GM23338 (cell line): ENCODE measurements around the gene CTSC.
"Not testable (repeated sequence)": the region's sequence is repeated elsewhere in the genome, so short reads cannot be mapped to it uniquely, and the experiment has no call there.

Experiments used
- CREB1 ChIP-seq: fragments of 250-450 bp; sonication (Bioruptor Pico); IDR thresholded peaks from 2 replicates; pipeline ENCODE4 v1.5.0; 2020; ENCODE audit warnings: low read depth, mild to moderate bottlenecking, moderate library complexity
- EZH2 ChIP-seq: fragments of 200-600 bp; sonication (generic); IDR thresholded peaks from one replicate; pipeline ENCODE4 v1.8.0; 2017; ENCODE audit warnings: antibody characterized with exemption, mild to moderate bottlenecking, low read depth; ENCODE audit not compliant: unreplicated experiment
- EZH2phosphoT487 ChIP-seq: fragments of 200-600 bp; sonication (generic); IDR thresholded peaks from one replicate; pipeline ENCODE4 v1.8.1; 2018; ENCODE audit warnings: antibody characterized with exemption; ENCODE audit not compliant: unreplicated experiment
- POLR2AphosphoS5 ChIP-seq: IDR thresholded peaks from 2 replicates; pipeline ENCODE4 v1.6.1; 2016; ENCODE audit warnings: antibody characterized with exemption, low read depth
- REST ChIP-seq: IDR thresholded peaks from one replicate; pipeline ENCODE4 v1.6.1; 2018; ENCODE audit warnings: antibody characterized with exemption; ENCODE audit not compliant: unreplicated experiment
- TF ChIP-seq, protein P1 (sequence below), 2 experiments: fragments of 200-600 bp in 1 of 2; sonication (generic) in 1 of 2; conservative IDR thresholded peaks; 2 replicates each; pipeline versions ENCODE4 v1.5.1 to v1.6.1; 2016 to 2017; ENCODE audit warnings: antibody characterized with exemption in 2 of 2, low read depth in 2 of 2, mild to moderate bottlenecking in 2 of 2, moderate library complexity in 1 of 2

DNA sequence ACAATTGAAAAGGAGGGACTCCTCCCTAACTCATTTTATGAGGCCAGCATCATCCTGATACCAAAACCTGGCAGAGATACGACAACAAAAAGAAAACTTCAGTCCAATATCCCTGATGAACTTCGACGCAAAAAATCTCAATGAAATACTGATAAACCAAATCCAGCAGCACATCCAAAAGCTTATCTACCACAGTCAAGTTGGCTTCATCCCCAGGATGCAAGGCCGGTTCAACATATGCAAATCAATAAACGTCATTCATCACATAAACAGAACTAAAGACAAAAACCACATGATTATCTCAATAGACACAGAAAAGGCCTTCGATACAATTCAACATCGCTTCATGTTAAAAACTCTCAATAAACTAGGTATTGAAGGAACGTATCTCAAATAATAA lies 14.7 kb downstream of the CTSC start:
- TF ChIP-seq, protein P1, sequence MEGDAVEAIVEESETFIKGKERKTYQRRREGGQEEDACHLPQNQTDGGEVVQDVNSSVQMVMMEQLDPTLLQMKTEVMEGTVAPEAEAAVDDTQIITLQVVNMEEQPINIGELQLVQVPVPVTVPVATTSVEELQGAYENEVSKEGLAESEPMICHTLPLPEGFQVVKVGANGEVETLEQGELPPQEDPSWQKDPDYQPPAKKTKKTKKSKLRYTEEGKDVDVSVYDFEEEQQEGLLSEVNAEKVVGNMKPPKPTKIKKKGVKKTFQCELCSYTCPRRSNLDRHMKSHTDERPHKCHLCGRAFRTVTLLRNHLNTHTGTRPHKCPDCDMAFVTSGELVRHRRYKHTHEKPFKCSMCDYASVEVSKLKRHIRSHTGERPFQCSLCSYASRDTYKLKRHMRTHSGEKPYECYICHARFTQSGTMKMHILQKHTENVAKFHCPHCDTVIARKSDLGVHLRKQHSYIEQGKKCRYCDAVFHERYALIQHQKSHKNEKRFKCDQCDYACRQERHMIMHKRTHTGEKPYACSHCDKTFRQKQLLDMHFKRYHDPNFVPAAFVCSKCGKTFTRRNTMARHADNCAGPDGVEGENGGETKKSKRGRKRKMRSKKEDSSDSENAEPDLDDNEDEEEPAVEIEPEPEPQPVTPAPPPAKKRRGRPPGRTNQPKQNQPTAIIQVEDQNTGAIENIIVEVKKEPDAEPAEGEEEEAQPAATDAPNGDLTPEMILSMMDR (conservative IDR thresholded peaks at IDR 0.05; ENCODE audit: low read depth in 2 of 2), result not testable (repeated sequence)
- not testable (repeated sequence) for TF ChIP-seq REST, EZH2phosphoT487, EZH2, POLR2AphosphoS5, CREB1
